IMR-90 (cell line): ENCODE results near the gene RND1. TPM values are rescaled to one million over a fixed set of nuclear protein-coding genes. Genes with fewer than 3 reads are reported as not detected.

Experiments
- ATAC-seq: fragments of 200-7000 bp; cut with Tn5 transposase; 2 replicates; pipeline ENCODE4 v1.9.1; 2020; ENCODE audit warnings: low read depth, mild to moderate bottlenecking, moderate library complexity
- BruUV-seq: library from RNA; stranded (reverse); fragments of 400-500 nt; replicated peaks from 2 replicates; lab custom pipeline; 2021; lab: Mats Ljungman, UMichigan
- CTCF ChIA-PET: fragments of 300-600 bp; formaldehyde crosslinking; extraction: SDS; loops from one replicate; lab custom pipeline; 2021; ENCODE audit warnings: antibody characterized with exemption; lab: Yijun Ruan, JAX
- POLR2A ChIA-PET: fragments of 300-600 bp; sonication (Branson Sonifier 250); formaldehyde crosslinking; loops from one replicate; lab custom pipeline; 2022; ENCODE audit warnings: antibody characterized with exemption; ENCODE audit not compliant: unreplicated experiment; lab: Charles Lee
- DNase-seq: peaks from one replicate; pipeline ENCODE4 v3.0.0; 2013
- H2AFZ ChIP-seq: replicated peaks from 2 replicates; pipeline ENCODE3; 2013; ENCODE audit warnings: low read length, mild to moderate bottlenecking; ENCODE audit not compliant: poor library complexity
- H2AK5ac ChIP-seq: 2 replicates; pipeline ENCODE4 v1.6.1; 2013; ENCODE audit warnings: low read depth, low read length, inconsistent platforms
- H2AK9ac ChIP-seq: replicated peaks from 2 replicates; pipeline ENCODE3; 2013; ENCODE audit warnings: mild to moderate bottlenecking, low read depth, low read length, moderate library complexity; ENCODE audit not compliant: poor library complexity
- H2BK120ac ChIP-seq: 2 replicates; pipeline ENCODE4 v1.6.1; 2013; ENCODE audit warnings: low read depth, low read length, inconsistent platforms
- H2BK15ac ChIP-seq: 3 replicates; pipeline ENCODE4 v1.6.1; 2013; ENCODE audit warnings: low read depth, low read length, inconsistent platforms
- H2BK20ac ChIP-seq: 2 replicates; pipeline ENCODE4 v1.6.1; 2013; ENCODE audit warnings: low read depth, mild to moderate bottlenecking, inconsistent platforms, low read length, moderate library complexity
- H2BK5ac ChIP-seq: 2 replicates; pipeline ENCODE4 v1.6.1; 2013; ENCODE audit warnings: mild to moderate bottlenecking, low read depth, low read length, inconsistent platforms; ENCODE audit not compliant: poor library complexity, severe bottlenecking
- H3K14ac ChIP-seq: replicated peaks from 2 replicates; pipeline ENCODE4 v1.6.1; 2013; ENCODE audit warnings: low read depth, low read length, inconsistent platforms
- H3K18ac ChIP-seq: 2 replicates; pipeline ENCODE4 v1.6.1; 2013; ENCODE audit warnings: low read depth, low read length, control low read depth
- H3K23ac ChIP-seq: 2 replicates; pipeline ENCODE4 v1.6.1; 2013; ENCODE audit warnings: low read depth, low read length, inconsistent platforms
- H3K27ac ChIP-seq: 2 replicates; pipeline ENCODE4 v1.5.1; 2013; ENCODE audit warnings: mild to moderate bottlenecking, control low read depth, low read length; ENCODE audit not compliant: insufficient read depth
- H3K27me3 ChIP-seq: 2 replicates; pipeline ENCODE4 v1.6.1; 2013; ENCODE audit warnings: low read length; ENCODE audit not compliant: control insufficient read depth, insufficient read depth
- H3K36me3 ChIP-seq: 2 replicates; pipeline ENCODE4 v1.6.1; 2013; ENCODE audit warnings: low read length, mixed read lengths; ENCODE audit not compliant: control insufficient read depth, insufficient read depth
- H3K4ac ChIP-seq: 2 replicates; pipeline ENCODE4 v1.6.1; 2013; ENCODE audit warnings: low read depth, low read length, inconsistent platforms
- H3K4me1 ChIP-seq: 2 replicates; pipeline ENCODE4 v1.6.1; 2013; ENCODE audit warnings: low read length, mixed read lengths; ENCODE audit not compliant: control insufficient read depth, insufficient read depth
- H3K4me2 ChIP-seq: 2 replicates; pipeline ENCODE4 v1.6.1; 2013; ENCODE audit warnings: low read depth, mild to moderate bottlenecking, control low read depth, low read length, moderate library complexity
- H3K4me3 ChIP-seq: 2 replicates; pipeline ENCODE4 v1.5.1; 2013; ENCODE audit warnings: low read depth, mild to moderate bottlenecking, control low read depth, low read length, moderate library complexity; ENCODE audit not compliant: insufficient read depth
- H3K56ac ChIP-seq: 2 replicates; pipeline ENCODE4 v1.6.1; 2013; ENCODE audit warnings: low read length, inconsistent platforms; ENCODE audit not compliant: insufficient read depth; ENCODE audit errors: extremely low read depth
- H3K79me1 ChIP-seq, 2 experiments: 2 replicates each; pipeline ENCODE4 v1.6.1; 2013; ENCODE audit warnings: low read length in 2 of 2, inconsistent platforms in 1 of 2, low read depth in 1 of 2
- H3K9ac ChIP-seq: 2 replicates; pipeline ENCODE4 v1.6.1; 2013; ENCODE audit warnings: low read depth, low read length, control low read depth
- H3K9me1 ChIP-seq: 2 replicates; pipeline ENCODE4 v1.6.1; 2013; ENCODE audit warnings: low read length, inconsistent platforms; ENCODE audit not compliant: insufficient read depth
- H3K9me3 ChIP-seq: 2 replicates; pipeline ENCODE4 v1.6.1; 2013; ENCODE audit warnings: low read length; ENCODE audit not compliant: control insufficient read depth, insufficient read depth
- H4K20me1 ChIP-seq: 2 replicates; pipeline ENCODE4 v1.6.1; 2013; ENCODE audit warnings: low read length, inconsistent platforms; ENCODE audit not compliant: insufficient read depth
- H4K5ac ChIP-seq: 2 replicates; pipeline ENCODE4 v1.6.1; 2013; ENCODE audit warnings: mild to moderate bottlenecking, low read depth, low read length, control low read depth
- H4K8ac ChIP-seq, 2 experiments: 2 replicates each; pipeline ENCODE4 v1.6.1; 2013; ENCODE audit warnings: low read depth in 2 of 2, low read length in 2 of 2, control low read depth in 1 of 2, inconsistent platforms in 1 of 2
- H4K91ac ChIP-seq: 2 replicates; pipeline ENCODE4 v1.6.1; 2013; ENCODE audit warnings: low read depth, low read length, inconsistent platforms; ENCODE audit not compliant: insufficient read depth
- BHLHE40 ChIP-seq: fragments of 150-350 bp; IDR thresholded peaks from 2 replicates; pipeline ENCODE4 v1.6.1; 2016; ENCODE audit warnings: mild to moderate bottlenecking, low read depth, low read length
- MAFK ChIP-seq: IDR thresholded peaks from 2 replicates; pipeline ENCODE4 v1.6.1; 2012; ENCODE audit warnings: low read depth, low read length, improper control_type of control experiment
- MAZ ChIP-seq: IDR thresholded peaks from 2 replicates; pipeline ENCODE4 v1.6.1; 2012; ENCODE audit warnings: low read depth, mild to moderate bottlenecking, low read length, improper control_type of control experiment, moderate library complexity, borderline replicate concordance
- MXI1 ChIP-seq: IDR thresholded peaks from 2 replicates; pipeline ENCODE4 v1.6.1; 2012; ENCODE audit warnings: low read depth, mild to moderate bottlenecking, low read length, moderate library complexity, borderline replicate concordance
- NFE2L2 ChIP-seq: fragments of 150-350 bp; IDR thresholded peaks from 2 replicates; pipeline ENCODE4 v1.6.1; 2016; ENCODE audit warnings: low read depth, mild to moderate bottlenecking, low read length
- POLR2A ChIP-seq: IDR thresholded peaks from 2 replicates; pipeline ENCODE4 v1.6.1; 2012; ENCODE audit warnings: mild to moderate bottlenecking, low read depth, low read length
- RFX5 ChIP-seq: IDR thresholded peaks from 2 replicates; pipeline ENCODE4 v1.8.0; 2012; ENCODE audit warnings: low read depth, mild to moderate bottlenecking, low read length, moderate library complexity
- WGBS, 2 experiments: methylation state at CpG; one replicate each; pipeline versions ENCODE4 v1.1.5 to v1.1.7; 2013; ENCODE audit warnings: missing lambda C conversion rate in 2 of 2; ENCODE audit not compliant: insufficient read length in 1 of 2; ENCODE audit errors: extremely low coverage in 2 of 2; 5-methylcytosine and 5-hydroxymethylcytosine counted together
- dilution Hi-C: fragments of 300-500 bp; cut with HindIII; formaldehyde crosslinking; loops from one replicate; pipeline ENCODE4 v1.14.3; 2018; ENCODE audit warnings: low sequenced_read_pairs; ENCODE audit not compliant: unreplicated experiment
- in situ Hi-C: fragments of 300-500 bp; cut with MboI; formaldehyde crosslinking; loops from 3 replicates; pipeline ENCODE4 v1.14.3; 2019; ENCODE audit warnings: low sequenced_read_pairs, inconsistent platforms, mixed read lengths
- intact Hi-C: fragments of 100-400 bp; cut with micrococcal nuclease; formaldehyde crosslinking; loops from 2 replicates; pipeline ENCODE4 v1.10.0; 2022
- polyA plus RNA-seq, 3 experiments: library from polyadenylated mRNA; depleted of rRNA; stranded (reverse); fragments of >200 nt; gene quantifications; 2 replicates each; pipeline ENCODE4 v1.2.3, GENCODE V29; 2012; ENCODE audit warnings: low replicate concordance in 1 of 3
- total RNA-seq: library from RNA; depleted of rRNA; stranded (reverse); fragments of >200 nt; gene quantifications from 2 replicates; pipeline ENCODE4 v1.2.3, GENCODE V29; 2012
- TF ChIP-seq, protein P1 (sequence below): fragments of 150-350 bp; IDR thresholded peaks from 2 replicates; pipeline ENCODE4 v1.6.1; 2016; ENCODE audit warnings: low read depth, mild to moderate bottlenecking, low read length, moderate library complexity, borderline replicate concordance
- TF ChIP-seq, protein P2 (sequence below): fragments of 150-350 bp; IDR thresholded peaks from 2 replicates; pipeline ENCODE4 v1.6.1; 2017; ENCODE audit warnings: mild to moderate bottlenecking, antibody characterized with exemption, low read length, low read depth
- TF ChIP-seq, protein P3 (sequence below): conservative IDR thresholded peaks from 2 replicates; pipeline ENCODE4 v1.5.1; 2012; ENCODE audit warnings: mild to moderate bottlenecking, low read depth, low read length, improper control_type of control experiment

The RND1 gene
- total and polyA plus RNA-seq, 2 of the 4 experiments (the other 2 are of a cell fraction): under 0.01 to 0.21 TPM

DNA sequence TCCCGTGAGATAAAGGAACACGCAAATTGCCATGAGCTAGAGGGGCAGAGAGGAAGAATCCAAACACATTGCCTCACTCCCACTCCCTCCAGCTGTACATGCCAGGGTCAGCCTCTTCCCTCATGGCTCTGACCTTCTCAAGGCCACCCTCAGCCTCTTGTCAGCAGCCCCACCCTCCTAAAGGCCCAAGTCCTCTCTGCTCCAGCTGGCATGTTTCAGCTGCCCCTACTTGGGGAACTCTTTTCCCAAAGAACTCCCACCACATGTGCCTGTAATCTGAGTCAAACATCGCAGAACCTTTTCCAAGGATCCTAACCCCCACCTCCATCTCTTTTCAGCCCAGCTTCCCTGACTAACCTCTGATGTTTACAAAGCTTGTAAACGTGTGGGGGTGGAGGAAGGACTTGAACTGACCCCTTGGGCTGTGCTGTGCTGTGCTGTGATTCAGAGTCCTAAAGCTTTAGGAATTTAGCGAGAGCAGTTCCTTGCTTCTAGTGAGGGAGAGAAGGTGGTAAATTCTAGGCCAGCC, 54.7 kb downstream of the RND1 start (continued):
- no peak for TF ChIP-seq POLR2A
- TF ChIP-seq NFE2L2: no peak

DNA sequence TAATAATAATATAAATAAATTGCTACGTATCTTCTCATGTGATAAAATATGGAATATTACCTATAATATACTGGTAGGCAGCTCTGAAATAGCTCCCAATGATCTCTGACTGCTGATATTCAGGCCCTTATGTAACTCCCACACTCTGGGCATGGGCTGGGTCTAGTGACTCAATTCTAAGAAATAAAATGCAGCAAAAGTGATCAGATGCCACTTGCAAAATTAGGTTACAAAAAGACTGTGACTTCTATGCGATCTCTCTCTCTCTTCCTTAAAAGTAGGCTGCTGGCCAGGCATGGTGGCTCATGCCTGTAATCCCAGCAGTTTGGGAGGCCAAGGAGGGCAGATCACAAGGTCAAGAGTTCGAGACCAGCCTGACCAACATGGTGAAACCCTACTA, 57.7 kb downstream of the RND1 start:
- Histone ChIP-seq H2AFZ (no peak overlapping the region), H3K4me1 (peaks cover 30% of the 10 kb centered on the region), H4K20me1 (no peaks in the 10 kb centered on the region), H3K36me3 (no peaks in the 10 kb centered on the region), H2AK9ac (no peak overlapping the region), H3K4me3 (no peak overlapping the region), H3K9ac (no peak overlapping the region), H3K4me2 (no peak overlapping the region), H3K56ac (no peak overlapping the region), H3K79me1 (peaks cover 0 to 27% of the 10 kb centered on the region in 2 experiments; a peak in 3 of 4 replicates), H3K9me3 (no peaks in the 10 kb centered on the region), H3K14ac (no peak overlapping the region), H4K91ac (no peak overlapping the region; the same call in 1 of the 2 replicates), H2AK5ac (no peak overlapping the region), H4K8ac (no peak overlapping the region), H3K23ac (no peak overlapping the region), H3K27ac (no peak overlapping the region), H2BK15ac (no peak overlapping the region), H2BK20ac (no peak overlapping the region), H4K5ac (no peak overlapping the region), H3K27me3 (no peaks in the 10 kb centered on the region), H3K9me1 (peaks cover 25% of the 10 kb centered on the region), H3K18ac (no peak overlapping the region), H2BK5ac (no peak overlapping the region), H3K4ac (no peak overlapping the region), H2BK120ac (no peak overlapping the region)
- ChIA-PET POLR2A (no interaction called here), CTCF (interaction anchor here (1.6 kb wide), 1 partner anchor 12 kb away, joined by 4 read pairs; no protein-coding TSS in a partner anchor)
- TF ChIP-seq MXI1 (no peak), MAFK (no peak), MAZ (no peak), RFX5 (no peak), BHLHE40 (no peak), NFE2L2 (no peak)
- TF ChIP-seq, protein P1, sequence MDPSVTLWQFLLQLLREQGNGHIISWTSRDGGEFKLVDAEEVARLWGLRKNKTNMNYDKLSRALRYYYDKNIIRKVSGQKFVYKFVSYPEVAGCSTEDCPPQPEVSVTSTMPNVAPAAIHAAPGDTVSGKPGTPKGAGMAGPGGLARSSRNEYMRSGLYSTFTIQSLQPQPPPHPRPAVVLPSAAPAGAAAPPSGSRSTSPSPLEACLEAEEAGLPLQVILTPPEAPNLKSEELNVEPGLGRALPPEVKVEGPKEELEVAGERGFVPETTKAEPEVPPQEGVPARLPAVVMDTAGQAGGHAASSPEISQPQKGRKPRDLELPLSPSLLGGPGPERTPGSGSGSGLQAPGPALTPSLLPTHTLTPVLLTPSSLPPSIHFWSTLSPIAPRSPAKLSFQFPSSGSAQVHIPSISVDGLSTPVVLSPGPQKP: no peak
- TF ChIP-seq, protein P2, sequence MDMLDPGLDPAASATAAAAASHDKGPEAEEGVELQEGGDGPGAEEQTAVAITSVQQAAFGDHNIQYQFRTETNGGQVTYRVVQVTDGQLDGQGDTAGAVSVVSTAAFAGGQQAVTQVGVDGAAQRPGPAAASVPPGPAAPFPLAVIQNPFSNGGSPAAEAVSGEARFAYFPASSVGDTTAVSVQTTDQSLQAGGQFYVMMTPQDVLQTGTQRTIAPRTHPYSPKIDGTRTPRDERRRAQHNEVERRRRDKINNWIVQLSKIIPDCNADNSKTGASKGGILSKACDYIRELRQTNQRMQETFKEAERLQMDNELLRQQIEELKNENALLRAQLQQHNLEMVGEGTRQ: no peak
- TF ChIP-seq, protein P3, sequence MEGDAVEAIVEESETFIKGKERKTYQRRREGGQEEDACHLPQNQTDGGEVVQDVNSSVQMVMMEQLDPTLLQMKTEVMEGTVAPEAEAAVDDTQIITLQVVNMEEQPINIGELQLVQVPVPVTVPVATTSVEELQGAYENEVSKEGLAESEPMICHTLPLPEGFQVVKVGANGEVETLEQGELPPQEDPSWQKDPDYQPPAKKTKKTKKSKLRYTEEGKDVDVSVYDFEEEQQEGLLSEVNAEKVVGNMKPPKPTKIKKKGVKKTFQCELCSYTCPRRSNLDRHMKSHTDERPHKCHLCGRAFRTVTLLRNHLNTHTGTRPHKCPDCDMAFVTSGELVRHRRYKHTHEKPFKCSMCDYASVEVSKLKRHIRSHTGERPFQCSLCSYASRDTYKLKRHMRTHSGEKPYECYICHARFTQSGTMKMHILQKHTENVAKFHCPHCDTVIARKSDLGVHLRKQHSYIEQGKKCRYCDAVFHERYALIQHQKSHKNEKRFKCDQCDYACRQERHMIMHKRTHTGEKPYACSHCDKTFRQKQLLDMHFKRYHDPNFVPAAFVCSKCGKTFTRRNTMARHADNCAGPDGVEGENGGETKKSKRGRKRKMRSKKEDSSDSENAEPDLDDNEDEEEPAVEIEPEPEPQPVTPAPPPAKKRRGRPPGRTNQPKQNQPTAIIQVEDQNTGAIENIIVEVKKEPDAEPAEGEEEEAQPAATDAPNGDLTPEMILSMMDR: no peak
- in situ Hi-C loops: no loop called here
- no TSS peak for BruUV-seq
- intact Hi-C loops: no loop called here
- WGBS, 2 experiments: 100% methylated on average over 1 of the region's 3 CpGs; no CpG with 5 or more reads in 1 of the 2 experiments
- dilution Hi-C loops: no loop called here
- no peak for DNase-seq
- ATAC-seq: no peak
